A673 (cell line): ENCODE results near the gene DIAPH1. TPM values are rescaled to one million over a fixed set of nuclear protein-coding genes. Genes with fewer than 3 reads are reported as not detected.

Source experiments
- BruUV-seq: library from RNA; stranded (reverse); fragments of 400-500 nt; replicated peaks from 2 replicates; lab custom pipeline; 2021; lab: Mats Ljungman, UMichigan
- CTCF ChIA-PET: fragments of 300-600 bp; sonication (Branson Sonifier 250); formaldehyde crosslinking; loops from one replicate; lab custom pipeline; 2022; ENCODE audit warnings: antibody characterized with exemption; lab: Charles Lee
- POLR2A ChIA-PET: fragments of 300-600 bp; sonication (Branson Sonifier 250); formaldehyde crosslinking; loops from one replicate; lab custom pipeline; 2022; ENCODE audit warnings: antibody characterized with exemption; ENCODE audit not compliant: low non-redundant PET; lab: Charles Lee
- DNase-seq: peaks from one replicate; pipeline ENCODE4 v3.0.0-alpha.2; 2015; ENCODE audit warnings: low spot score
- H3K27ac ChIP-seq: fragments of 200-600 bp; sonication (generic); 2 replicates; pipeline ENCODE4 v1.5.1; 2016; ENCODE audit warnings: mixed run types, low read depth, mild to moderate bottlenecking, mixed read lengths, antibody characterized with exemption, low read length; ENCODE audit not compliant: poor library complexity, severe bottlenecking
- H3K27me3 ChIP-seq: fragments of 200-600 bp; sonication (generic); replicated peaks from 2 replicates; pipeline ENCODE4 v1.6.1; 2017; ENCODE audit warnings: mixed run types, low read depth, mild to moderate bottlenecking, mixed read lengths, antibody characterized with exemption, low read length; ENCODE audit not compliant: insufficient read depth, poor library complexity
- H3K36me3 ChIP-seq: fragments of 200-600 bp; sonication (generic); 2 replicates; pipeline ENCODE4 v1.6.1; 2016; ENCODE audit warnings: mixed run types, mild to moderate bottlenecking, mixed read lengths, antibody characterized with exemption, low read length; ENCODE audit not compliant: insufficient read depth, poor library complexity, severe bottlenecking
- H3K4me1 ChIP-seq: fragments of 200-600 bp; sonication (generic); 2 replicates; pipeline ENCODE4 v1.6.1; 2017; ENCODE audit warnings: mixed run types, mild to moderate bottlenecking, mixed read lengths, antibody characterized with exemption, low read length; ENCODE audit not compliant: insufficient read depth, poor library complexity, severe bottlenecking
- H3K4me3 ChIP-seq: fragments of 200-600 bp; sonication (generic); 2 replicates; pipeline ENCODE4 v1.5.1; 2016; ENCODE audit warnings: low read depth, mixed run types, mild to moderate bottlenecking, mixed read lengths, low read length; ENCODE audit not compliant: poor library complexity, severe bottlenecking
- H3K9me3 ChIP-seq: fragments of 200-600 bp; sonication (generic); 2 replicates; pipeline ENCODE4 v1.6.1; 2016; ENCODE audit warnings: mixed run types, low read depth, mild to moderate bottlenecking, mixed read lengths, antibody characterized with exemption, low read length; ENCODE audit not compliant: poor library complexity, severe bottlenecking
- EZH2 ChIP-seq: fragments of 200-600 bp; sonication (generic); IDR thresholded peaks from 2 replicates; pipeline ENCODE4 v1.6.1; 2017; ENCODE audit warnings: borderline replicate concordance, low read depth, mild to moderate bottlenecking, mixed read lengths, antibody characterized with exemption, low read length; ENCODE audit not compliant: poor library complexity, severe bottlenecking
- intact Hi-C: fragments of 100-400 bp; cut with micrococcal nuclease; formaldehyde crosslinking; loops from one replicate; pipeline ENCODE4 v1.10.0; 2022; ENCODE audit not compliant: unreplicated experiment
- total RNA-seq: library from RNA; stranded (reverse); gene quantifications from 2 replicates; pipeline ENCODE4 v1.2.3, GENCODE V29; 2021
- TF ChIP-seq, protein P1 (sequence below): fragments of 300-800, 200-600 bp; sonication (generic); conservative IDR thresholded peaks from 2 replicates; pipeline ENCODE4 v1.5.1; 2017; ENCODE audit warnings: low read depth, mild to moderate bottlenecking, antibody characterized with exemption, low read length, moderate library complexity, mixed read lengths

DIAPH1 gene
- total RNA-seq, 1 experiment from 2014 or later, result 109 TPM

DNA sequence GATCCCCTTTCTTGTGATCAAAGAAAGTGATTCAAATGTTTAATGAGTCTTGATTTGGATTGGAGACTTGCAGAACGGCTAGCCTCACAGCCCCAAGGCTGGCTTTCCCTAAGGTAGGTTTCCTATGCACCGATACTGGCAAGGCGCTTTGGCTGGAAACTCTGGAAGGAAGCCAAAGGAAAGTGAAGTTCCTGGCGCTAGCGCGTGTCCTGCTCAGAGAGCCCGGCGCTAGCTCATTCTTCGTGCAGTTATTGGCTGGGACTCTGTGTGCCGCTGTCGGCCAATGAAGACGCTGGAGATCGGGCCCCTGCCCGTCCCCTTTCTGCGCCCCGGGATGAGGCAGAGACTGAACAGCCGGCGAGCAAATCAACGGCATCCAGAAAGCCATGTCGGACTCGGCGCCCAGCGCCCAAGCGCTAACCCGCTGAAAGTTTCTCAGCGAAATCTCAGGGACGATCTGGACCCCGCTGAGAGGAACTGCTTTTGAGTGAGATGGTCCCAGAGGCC, 143.1 kb downstream of the DIAPH1 start, which contains the start of gene PCDHGC3:
TSS of gene PCDHGC3 (plus strand) at position 342 of the 507 bp plus-strand sequence. CDS start at position 493, 151 bp downstream.
- peak within 1 kb of the TSS; percentile 80 for H3K4me3 ChIP-seq
- DNase-seq, result peak; percentile 98
- H3K27ac ChIP-seq, result peak within 1 kb of the TSS; percentile 89
- H3K9me3 ChIP-seq, result no peaks in the 10 kb centered on the region
- TF ChIP-seq EZH2, result no peak
- TF ChIP-seq, protein P1, sequence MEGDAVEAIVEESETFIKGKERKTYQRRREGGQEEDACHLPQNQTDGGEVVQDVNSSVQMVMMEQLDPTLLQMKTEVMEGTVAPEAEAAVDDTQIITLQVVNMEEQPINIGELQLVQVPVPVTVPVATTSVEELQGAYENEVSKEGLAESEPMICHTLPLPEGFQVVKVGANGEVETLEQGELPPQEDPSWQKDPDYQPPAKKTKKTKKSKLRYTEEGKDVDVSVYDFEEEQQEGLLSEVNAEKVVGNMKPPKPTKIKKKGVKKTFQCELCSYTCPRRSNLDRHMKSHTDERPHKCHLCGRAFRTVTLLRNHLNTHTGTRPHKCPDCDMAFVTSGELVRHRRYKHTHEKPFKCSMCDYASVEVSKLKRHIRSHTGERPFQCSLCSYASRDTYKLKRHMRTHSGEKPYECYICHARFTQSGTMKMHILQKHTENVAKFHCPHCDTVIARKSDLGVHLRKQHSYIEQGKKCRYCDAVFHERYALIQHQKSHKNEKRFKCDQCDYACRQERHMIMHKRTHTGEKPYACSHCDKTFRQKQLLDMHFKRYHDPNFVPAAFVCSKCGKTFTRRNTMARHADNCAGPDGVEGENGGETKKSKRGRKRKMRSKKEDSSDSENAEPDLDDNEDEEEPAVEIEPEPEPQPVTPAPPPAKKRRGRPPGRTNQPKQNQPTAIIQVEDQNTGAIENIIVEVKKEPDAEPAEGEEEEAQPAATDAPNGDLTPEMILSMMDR, result peak; percentile 55
- ChIA-PET CTCF (interaction anchor here (0.6 to 2.3 kb wide), 8 partner anchors 20 to 252 kb away, joined by 3 to 13 read pairs (median 6); partner anchors contain the start of gene PCDHB14), POLR2A (interaction anchor here (0.6 to 0.7 kb wide), 2 partner anchors 8 to 9 kb away, joined by 3 read pairs; partner anchors contain the start of gene PCDHGC4)
- H3K27me3 ChIP-seq, result no peaks in the 10 kb centered on the region
- no peaks in the 10 kb centered on the region for H3K36me3 ChIP-seq
- BruUV-seq, result no TSS peak
- peaks cover 35% of the 10 kb centered on the region for H3K4me1 ChIP-seq
- intact Hi-C loops, result loop anchor here (1.0 to 5.0 kb wide), 4 partner anchors 19 to 81 kb away; no protein-coding TSS in a partner anchor

DNA sequence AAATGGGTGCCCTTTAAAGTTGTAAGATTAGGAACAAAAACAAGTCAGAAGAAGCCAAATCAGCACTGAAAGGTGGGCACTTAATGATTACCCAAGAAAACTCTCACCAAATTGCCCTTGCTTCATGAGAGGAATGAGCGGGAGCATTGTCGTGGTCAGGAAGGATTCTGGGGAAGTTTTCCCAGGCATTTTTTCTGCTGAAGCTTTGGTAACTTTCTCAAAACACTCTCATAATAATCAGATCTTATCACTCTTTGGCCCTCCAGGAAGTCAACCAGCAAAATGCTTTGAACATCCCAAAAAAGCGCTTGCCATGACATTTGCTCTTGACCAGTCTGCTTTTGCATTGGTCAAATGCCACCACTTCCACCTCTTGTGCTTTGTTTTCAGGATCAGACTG, 153.4 kb downstream of the DIAPH1 start:
- TF ChIP-seq EZH2, result no peak
- TF ChIP-seq, protein P1, result no peak
- ChIA-PET POLR2A (no interaction called here), CTCF (no interaction called here)
- Histone ChIP-seq H3K4me3 (no peak overlapping the region), H3K4me1 (no peaks in the 10 kb centered on the region), H3K27me3 (no peaks in the 10 kb centered on the region), H3K27ac (no peak overlapping the region), H3K36me3 (no peaks in the 10 kb centered on the region), H3K9me3 (no peaks in the 10 kb centered on the region)
- BruUV-seq, result no TSS peak
- no peak for DNase-seq
- intact Hi-C loops, result no loop called here

Other genes starting within 250 kb of the DIAPH1 start
- 3.3 and 3.4 TPM in 2 replicates for gene PCDHGB3, start 248.8 kb downstream of the DIAPH1 start, total RNA-seq
- gene PCDHGA6, start 245.1 kb downstream of the DIAPH1 start, total RNA-seq, result 20.2 and 21.6 TPM in 2 replicates
- 9.6 and 10.9 TPM in 2 replicates for gene PCDHGA7, start 236.3 kb downstream of the DIAPH1 start, total RNA-seq
- gene PCDHGB4, start 231.3 kb downstream of the DIAPH1 start, total RNA-seq, result 2.5 and 3.3 TPM in 2 replicates
- 2.2 and 2.6 TPM in 2 replicates for gene PCDHGA8, start 226.4 kb downstream of the DIAPH1 start, total RNA-seq
- 43.3 and 45.0 TPM in 2 replicates for gene PCDHGB5, start 221.1 kb downstream of the DIAPH1 start, total RNA-seq
- 5.0 and 6.6 TPM in 2 replicates for gene PCDHGA9, start 216.2 kb downstream of the DIAPH1 start, total RNA-seq
- gene PCDHGB6, start 211.0 kb downstream of the DIAPH1 start, total RNA-seq, result 4.5 and 4.6 TPM in 2 replicates
- gene PCDHGA10, start 206.0 kb downstream of the DIAPH1 start, total RNA-seq, result 3.6 TPM in 2 replicates
- gene PCDHGB7, start 201.3 kb downstream of the DIAPH1 start, total RNA-seq, result 3.7 and 4.0 TPM in 2 replicates
- 34.9 and 35.5 TPM in 2 replicates for gene PCDHGA11, start 197.9 kb downstream of the DIAPH1 start, total RNA-seq
- 3.5 and 3.6 TPM in 2 replicates for gene PCDHGA12, start 188.5 kb downstream of the DIAPH1 start, total RNA-seq
- gene PCDHGC3, start 143.0 kb downstream of the DIAPH1 start, total RNA-seq, result 103 and 112 TPM in 2 replicates
- gene PCDHGC4, start 134.0 kb downstream of the DIAPH1 start, total RNA-seq, result 3.6 and 3.8 TPM in 2 replicates
- 3.4 and 3.6 TPM in 2 replicates for gene PCDHGC5, start 129.9 kb downstream of the DIAPH1 start, total RNA-seq
- gene HDAC3, start 17.8 kb upstream of the DIAPH1 start, total RNA-seq, result 93.1 and 109 TPM in 2 replicates
- 4.7 and 6.6 TPM in 2 replicates for gene RELL2, start 18.0 kb upstream of the DIAPH1 start, total RNA-seq
- gene FCHSD1, start 32.4 kb upstream of the DIAPH1 start, total RNA-seq, result 2.3 and 3.9 TPM in 2 replicates
- 4.1 and 4.6 TPM in 2 replicates for gene ARAP3, start 63.2 kb upstream of the DIAPH1 start, total RNA-seq